Tongue (tissue), 2 donors: ENCODE data around the gene PARP3. TPM values are rescaled to one million over a fixed set of nuclear protein-coding genes. Genes with fewer than 3 reads are reported as not detected.
"Not testable (repeated sequence)": the region's sequence is repeated elsewhere in the genome, so short reads cannot be mapped to it uniquely, and the experiment has no call there.

Source experiments
- DNase-seq: peaks from one replicate; pipeline ENCODE4 v3.0.0-alpha.2; 2015
- total RNA-seq: library from RNA; depleted of rRNA; stranded (reverse); fragments of >200 nt; gene quantifications from one replicate; pipeline ENCODE4 v1.2.3, GENCODE V29; 2014

PARP3 gene
- total RNA-seq, result 4.5 TPM

DNA sequence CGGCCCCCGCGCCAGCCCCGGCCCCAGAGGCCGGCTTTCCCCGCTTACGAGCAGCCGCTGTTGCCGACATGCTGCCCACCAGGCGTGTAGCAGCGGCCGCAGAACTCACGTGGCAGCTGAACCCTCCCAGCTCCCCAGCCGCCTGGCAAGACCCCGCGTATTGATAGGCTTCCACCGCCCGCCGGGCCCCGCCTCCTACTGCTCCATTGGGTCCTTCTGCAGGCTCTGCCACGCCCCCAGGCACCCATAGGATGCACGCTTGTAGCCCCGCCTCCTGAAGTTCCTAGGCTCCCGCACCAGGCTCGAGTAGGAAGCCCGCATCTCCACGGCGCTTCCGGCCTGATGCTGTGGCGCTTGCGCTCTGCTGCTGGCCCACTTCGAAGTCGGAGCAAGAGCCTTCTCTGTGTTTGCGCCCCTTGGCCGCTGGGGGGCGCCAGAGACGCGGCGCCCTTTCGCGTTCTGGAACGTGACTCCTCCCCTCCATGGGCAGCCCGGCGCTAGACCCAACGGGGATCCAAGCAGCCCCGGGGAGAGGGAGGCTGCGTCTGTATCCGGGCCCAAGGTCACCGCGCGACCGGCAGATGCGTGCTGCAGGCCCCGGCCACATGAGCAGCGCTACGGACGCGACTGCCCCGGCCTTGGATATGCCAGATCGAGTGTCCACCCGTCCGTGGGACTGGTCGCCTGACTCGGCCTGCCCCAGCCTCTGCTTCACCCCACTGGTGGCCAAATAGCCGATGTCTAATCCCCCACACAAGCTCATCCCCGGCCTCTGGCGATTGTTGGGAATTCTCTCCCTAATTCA is at the start of gene PARP3, which contains the start of gene RRP9:
TSS of gene PARP3 (plus strand) at position 566 of the 805 bp plus-strand sequence. CDS start 993 bp downstream, outside the sequence.
TSS of gene RRP9 (minus strand) at position 107 of the 805 bp plus-strand sequence. CDS start at position 70, 37 bp downstream.
- peak; percentile 100 for DNase-seq

GRCh38 chr3:51894391-51894790 is 47.8 kb upstream of the PARP3 start:
- DNase-seq, result no peak

GRCh38 chr3:51894939-51895338 is 47.2 kb upstream of the PARP3 start:
- no peak for DNase-seq

DNA sequence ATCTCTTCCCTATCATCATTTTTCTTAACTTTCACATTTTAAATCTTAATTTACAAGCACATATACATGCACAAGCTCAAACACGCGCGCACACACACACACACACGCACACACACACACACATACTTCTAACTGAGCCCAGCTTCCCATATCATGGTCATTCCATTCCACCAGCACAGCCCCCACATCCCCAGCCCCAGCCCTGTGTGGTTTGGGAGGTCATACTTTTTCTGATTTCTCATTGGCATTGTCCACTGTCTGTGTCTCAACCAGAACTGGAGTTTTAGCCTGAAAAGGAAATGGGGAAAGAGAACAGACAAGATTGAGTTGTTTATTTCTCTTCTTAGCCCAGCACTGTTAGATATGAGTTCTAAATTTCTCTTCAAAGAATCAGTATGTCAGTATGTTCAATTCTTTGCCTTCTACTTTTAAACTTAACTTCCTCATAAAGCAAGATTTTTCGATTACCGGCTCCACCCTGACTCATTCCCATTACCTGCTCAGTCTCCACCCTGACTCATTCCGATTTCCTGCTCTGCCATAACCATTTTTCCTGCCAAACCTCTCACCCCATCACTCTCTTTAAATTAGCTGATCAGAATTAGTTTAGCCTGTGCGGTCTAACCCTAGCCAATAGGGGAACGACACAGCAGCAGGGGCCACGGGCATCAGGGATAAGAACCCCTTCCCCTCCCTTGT is 45.4 kb upstream of the PARP3 start:
- no peak for DNase-seq

DNA sequence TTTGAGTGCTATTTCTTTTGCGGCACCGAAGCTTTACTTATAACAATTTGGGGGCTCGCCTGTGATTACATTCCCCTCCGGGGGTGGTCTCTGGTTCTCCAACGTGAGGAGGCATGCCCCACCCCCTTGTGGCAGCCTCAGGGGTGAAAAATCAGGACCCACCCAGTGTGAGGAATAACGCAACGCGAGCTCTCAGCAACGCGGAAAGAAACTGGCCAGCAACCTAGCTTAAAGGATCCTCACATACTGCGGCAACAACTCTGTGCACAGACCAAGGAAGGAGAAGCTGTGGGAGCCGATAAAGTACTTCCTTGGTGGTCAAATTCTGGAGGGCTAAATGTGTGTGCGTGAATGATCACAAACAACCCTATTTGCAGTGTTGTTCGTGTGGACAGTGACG is 44.8 kb upstream of the PARP3 start:
- no peak for DNase-seq

GRCh38 chr3:51900043-51900442 is 42.1 kb upstream of the PARP3 start:
- not testable (repeated sequence) for DNase-seq

DNA sequence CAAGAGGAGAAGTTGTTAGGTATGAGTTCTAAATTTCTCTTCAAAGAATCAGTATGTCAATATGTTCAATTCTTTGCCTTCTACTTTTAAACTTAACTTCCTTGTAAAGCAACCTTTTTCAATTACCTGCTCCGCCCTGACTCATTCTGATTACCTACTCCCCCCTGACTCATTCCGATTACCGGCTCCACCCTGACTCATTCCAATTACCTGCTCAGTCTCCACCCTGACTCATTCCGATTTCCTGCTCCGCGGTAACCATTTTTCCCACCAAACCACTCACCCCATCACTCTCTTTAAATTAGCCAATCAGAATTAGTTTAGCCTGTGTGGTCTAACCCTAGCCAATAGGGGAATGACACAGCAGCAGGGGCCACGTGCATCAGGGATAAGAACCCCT is 39.8 kb upstream of the PARP3 start:
- not testable (repeated sequence) for DNase-seq

GRCh38 chr3:51904034-51904823 is 37.9 kb upstream of the PARP3 start:
- no peak for DNase-seq

GRCh38 chr3:51908026-51908425 is 34.1 kb upstream of the PARP3 start:
- no peak for DNase-seq

DNA sequence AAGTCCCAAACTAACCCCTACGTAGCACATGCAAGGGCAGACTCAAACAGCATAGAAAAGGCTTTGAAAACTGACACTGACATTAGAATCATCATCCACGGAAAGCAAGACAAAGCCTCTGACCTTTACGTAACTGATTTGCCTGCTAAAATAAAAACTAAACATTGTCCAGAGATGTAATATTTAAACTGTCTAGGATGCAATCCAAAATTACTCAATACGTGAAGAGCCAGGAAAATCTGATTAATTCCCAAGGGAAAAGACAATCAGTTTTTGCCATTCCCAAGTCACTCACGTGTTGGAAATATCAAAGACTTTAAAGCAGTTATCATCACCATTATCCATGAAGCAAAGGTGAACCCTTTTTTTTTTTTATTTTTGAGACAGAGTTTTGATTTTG is 25.7 kb upstream of the PARP3 start:
- DNase-seq, result peak; percentile 16

- DNase-seq, result no peak
These were observed 21.0 kb upstream of the PARP3 start for GRCh38 chr3:51921081-51921578.

DNA sequence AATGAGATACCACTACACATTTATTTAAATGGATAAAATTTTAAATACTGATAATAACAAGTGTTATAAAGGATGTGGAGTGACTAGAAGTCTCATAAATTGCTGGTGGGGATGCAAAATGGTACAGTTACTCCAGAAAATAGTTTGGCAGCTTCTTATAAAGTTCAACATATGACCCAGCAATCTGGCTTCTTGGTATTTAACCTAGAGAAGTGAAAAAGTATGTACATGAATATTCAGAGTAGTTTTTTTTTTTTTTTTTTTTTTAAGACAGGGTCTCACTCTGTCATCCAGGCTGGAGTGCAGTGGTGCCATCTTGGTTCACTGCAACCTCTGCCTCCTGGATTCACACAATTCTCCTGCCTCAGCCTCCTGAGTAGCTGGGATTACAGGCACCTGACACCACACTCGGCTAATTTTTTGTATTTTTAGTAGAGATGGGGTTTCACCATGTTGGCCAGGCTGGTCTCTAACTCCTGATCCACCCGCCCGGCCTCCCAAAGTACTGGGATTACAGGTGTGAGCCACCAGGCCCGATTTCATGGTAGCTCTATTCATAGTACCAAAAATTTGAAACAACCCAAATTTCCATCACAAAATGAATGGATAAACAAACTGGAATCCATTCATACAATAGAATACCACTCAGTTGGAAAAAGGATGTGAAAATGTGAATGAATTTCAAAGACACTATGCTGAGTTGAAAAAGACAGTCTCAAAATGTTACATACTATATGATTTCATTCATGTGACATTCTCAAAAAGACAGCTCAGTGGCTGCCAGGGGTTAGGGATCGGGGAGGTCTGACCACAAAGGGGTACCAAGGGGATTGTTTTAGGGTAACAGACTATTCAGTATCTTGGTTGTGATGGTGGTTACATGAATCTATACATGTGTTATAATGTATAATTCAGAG is 14.8 kb upstream of the PARP3 start:
- no peak for DNase-seq

GRCh38 chr3:51928438-51928837 is 13.7 kb upstream of the PARP3 start:
- DNase-seq, result no peak

- DNase-seq, result not testable (repeated sequence)
These were observed 13.2 kb upstream of the PARP3 start for GRCh38 chr3:51928981-51929380.

- DNase-seq, result no peak
These were observed 12.7 kb upstream of the PARP3 start for GRCh38 chr3:51929420-51930003.

DNA sequence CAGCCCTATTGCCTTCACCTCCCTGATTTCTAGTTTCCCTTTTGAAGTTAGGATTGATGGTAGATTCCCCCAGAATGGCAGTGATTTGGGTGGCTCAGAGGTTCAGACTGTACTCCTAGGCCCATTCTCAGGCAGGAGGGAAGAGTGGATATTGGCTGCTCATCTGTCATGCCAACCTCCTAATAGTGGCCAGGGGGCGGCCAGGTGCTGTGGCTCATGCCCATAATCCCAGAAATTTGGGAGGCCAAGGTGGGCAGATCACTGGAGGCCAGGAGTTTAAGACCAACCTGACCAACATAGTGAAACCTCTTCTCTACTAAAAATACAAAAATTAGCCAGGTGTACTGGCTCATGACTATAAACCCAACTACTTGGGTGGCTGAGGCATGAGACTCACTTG is 11.7 kb upstream of the PARP3 start:
- DNase-seq, result no peak

DNA sequence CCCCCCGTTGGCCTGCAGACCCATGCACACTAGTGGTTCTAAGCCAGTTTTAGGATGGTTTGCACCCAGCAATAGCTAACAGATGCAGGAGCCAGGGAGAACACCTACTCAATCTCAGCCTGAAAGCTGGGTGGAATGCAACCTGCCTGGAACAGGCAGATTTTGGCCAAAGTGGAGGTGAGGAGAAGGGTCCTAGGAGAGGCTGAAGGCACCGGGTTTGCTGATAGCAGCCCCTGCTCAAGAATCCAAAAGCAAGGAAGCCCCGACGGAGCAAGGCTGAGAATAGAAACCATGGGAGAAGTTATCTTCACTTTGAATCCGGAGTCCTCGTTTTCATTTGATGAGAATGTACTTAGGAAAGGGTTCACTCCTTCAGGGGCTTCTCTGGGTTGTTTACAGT is 10.4 kb upstream of the PARP3 start:
- no peak for DNase-seq

GRCh38 chr3:51932471-51933370 is 9.4 kb upstream of the PARP3 start:
- DNase-seq, result no peak

DNA sequence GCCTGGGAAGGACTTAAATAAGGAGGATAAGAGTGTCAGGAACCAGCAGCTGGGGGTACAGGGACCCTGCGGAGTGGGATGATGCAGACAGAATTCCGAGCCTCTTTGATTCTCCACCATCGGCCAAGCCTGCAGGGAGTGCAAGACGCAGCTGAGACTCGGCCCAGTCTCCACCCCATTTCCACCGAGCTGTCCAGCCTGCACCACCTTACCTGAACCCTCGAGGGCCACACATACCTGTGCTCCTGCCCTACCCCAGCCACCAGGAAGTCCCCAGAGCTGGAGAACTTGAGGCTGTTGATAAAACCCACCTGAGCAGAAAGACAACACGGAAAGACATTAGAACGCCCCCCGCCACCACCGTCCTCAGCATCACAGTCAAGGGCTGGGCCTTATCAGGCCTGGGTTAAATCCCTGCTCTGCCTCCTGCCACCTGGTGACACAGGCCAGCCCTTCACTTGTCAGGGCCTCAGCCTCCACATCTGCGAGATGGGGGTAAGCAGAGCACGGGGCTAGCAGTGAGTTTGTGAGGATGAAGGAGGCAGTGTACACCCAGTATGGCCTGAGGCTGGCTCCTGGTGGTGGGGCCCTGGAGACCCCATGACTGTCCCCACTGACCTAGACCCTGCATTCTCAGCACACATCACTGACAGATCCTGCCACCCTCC is 8.6 kb upstream of the PARP3 start:
- no peak for DNase-seq
